ENCODE data around the gene IFT122.
A peak's percentile ranks its signal among the peaks of the same experiment; 100 is the strongest.

IFT122 gene

DNA sequence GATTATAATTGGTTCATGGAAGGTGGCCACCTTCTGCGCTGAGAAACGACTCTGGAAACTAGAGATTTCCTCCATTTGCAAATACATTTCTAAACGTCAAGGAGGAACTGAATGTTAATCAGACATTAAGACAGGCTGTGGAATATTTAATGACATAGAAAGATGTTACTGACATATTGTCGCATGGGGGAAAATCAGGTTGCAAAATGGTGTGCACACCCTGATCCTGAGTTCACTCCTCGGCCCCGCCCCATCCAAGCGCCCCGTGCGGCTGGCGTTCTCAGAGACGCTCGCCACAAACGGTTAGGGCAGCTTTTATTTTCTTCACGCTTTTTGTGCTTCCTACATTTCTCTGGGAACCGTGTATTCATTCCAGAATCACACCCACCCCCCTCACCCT is 113.7 kb downstream of the IFT122 start:
- peaks cover 45% of the 10 kb centered on the region for H3K36me3 ChIP-seq (ENCODE audit: control insufficient read depth, insufficient read depth, low read length)
- WGBS, 2 experiments (ENCODE audit: insufficient coverage in 2 of 2): 91% methylated on average over 11 to 13 of the region's 15 CpGs
- peaks cover 57% of the 10 kb centered on the region for H3K4me1 ChIP-seq (ENCODE audit: control insufficient read depth, insufficient read depth, low read length, poor library complexity, severe bottlenecking)
- no peak overlapping the region for H3K27ac ChIP-seq (ENCODE audit: low read depth, low read length, severe bottlenecking)
- no peak overlapping the region for H3K4me3 ChIP-seq (ENCODE audit: extremely low read depth, insufficient read depth, low read length, poor library complexity, severe bottlenecking)
- H3K9me3 ChIP-seq (ENCODE audit: control insufficient read depth, low read length): no peaks in the 10 kb centered on the region

DNA sequence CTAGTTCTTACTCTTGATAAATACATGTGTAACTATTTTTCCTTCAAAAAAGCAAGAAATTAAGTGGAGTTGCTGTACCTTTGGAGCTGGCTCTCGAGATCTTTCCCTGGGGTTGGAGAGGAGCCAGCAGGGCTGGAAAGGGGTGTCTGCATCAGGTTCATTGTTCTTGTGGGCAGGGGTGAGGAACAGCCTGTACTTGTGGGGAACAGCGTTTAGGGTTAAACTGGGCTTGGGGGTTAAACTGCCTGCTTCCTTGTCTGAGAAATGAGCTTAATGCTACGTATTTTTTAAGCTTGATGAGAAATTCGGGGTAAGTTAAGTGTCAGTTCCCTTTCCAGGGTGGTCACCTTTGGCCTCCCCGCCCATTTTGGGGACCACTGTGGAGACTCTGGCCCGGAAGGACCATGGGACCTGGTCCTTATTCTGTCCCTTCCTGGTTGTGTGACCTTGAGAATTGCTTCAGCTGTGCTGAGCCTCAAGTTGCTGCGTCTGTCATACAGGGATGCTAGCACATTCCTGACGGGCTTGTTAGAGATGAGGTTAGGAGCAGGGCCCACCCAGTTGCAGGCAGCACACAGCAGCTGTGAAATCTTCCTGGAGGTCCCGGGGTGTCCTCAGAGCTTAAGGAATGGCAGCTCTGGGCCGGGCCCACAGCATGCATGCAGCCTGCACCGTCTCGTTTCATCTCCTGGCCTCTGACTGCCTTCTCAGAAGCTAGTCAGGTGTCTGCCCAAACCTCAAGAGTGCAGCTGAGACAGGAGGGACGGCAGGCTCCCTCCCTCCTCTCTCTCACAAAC is 114.5 kb downstream of the IFT122 start:
- H3K4me1 ChIP-seq (ENCODE audit: control insufficient read depth, insufficient read depth, low read length, poor library complexity, severe bottlenecking): peaks cover 60% of the 10 kb centered on the region
- 83 to 87% methylated on average over 12 to 13 of the region's 13 CpGs for WGBS, 2 experiments (ENCODE audit: insufficient coverage in 2 of 2)
- H3K27ac ChIP-seq (ENCODE audit: low read depth, low read length, severe bottlenecking): peak overlapping the region; percentile 53

DNA sequence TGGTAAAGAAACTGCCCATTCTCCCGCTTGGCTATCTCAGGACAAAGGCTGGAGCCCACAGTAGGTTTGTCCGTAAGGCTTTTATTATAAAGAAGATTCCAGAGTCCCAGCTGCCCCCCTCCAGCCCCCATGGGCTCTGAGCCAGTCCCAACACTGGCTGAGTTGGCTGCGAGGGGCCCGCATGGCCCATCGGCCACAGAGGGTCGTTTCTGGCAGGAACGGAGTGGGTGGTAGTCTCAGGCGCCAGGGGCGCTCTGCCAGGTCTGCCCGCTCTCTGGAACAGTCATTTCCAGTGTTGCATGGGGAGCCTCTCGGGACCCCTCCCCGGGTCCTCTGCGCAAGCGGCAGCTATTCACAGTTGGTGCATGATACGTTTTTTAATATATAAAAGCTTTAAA is 115.1 kb downstream of the IFT122 start:
- 94 to 95% methylated on average over 11 to 14 of the region's 15 CpGs for WGBS, 2 experiments (ENCODE audit: insufficient coverage in 2 of 2)
- Histone ChIP-seq H3K27ac (ENCODE audit: low read depth, low read length, severe bottlenecking) (peak overlapping the region; percentile 53), H3K36me3 (ENCODE audit: control insufficient read depth, insufficient read depth, low read length) (peaks cover 59% of the 10 kb centered on the region), H3K9me3 (ENCODE audit: control insufficient read depth, low read length) (no peaks in the 10 kb centered on the region), H3K4me1 (ENCODE audit: control insufficient read depth, insufficient read depth, low read length, poor library complexity, severe bottlenecking) (peaks cover 58% of the 10 kb centered on the region), H3K4me3 (ENCODE audit: extremely low read depth, insufficient read depth, low read length, poor library complexity, severe bottlenecking) (no peak overlapping the region)

More for the DNA sequence above, 114.5 kb downstream of the IFT122 start:
- Histone ChIP-seq H3K9me3 (ENCODE audit: control insufficient read depth, low read length) (no peaks in the 10 kb centered on the region), H3K4me3 (ENCODE audit: extremely low read depth, insufficient read depth, low read length, poor library complexity, severe bottlenecking) (no peak overlapping the region), H3K36me3 (ENCODE audit: control insufficient read depth, insufficient read depth, low read length) (peaks cover 53% of the 10 kb centered on the region)

DNA sequence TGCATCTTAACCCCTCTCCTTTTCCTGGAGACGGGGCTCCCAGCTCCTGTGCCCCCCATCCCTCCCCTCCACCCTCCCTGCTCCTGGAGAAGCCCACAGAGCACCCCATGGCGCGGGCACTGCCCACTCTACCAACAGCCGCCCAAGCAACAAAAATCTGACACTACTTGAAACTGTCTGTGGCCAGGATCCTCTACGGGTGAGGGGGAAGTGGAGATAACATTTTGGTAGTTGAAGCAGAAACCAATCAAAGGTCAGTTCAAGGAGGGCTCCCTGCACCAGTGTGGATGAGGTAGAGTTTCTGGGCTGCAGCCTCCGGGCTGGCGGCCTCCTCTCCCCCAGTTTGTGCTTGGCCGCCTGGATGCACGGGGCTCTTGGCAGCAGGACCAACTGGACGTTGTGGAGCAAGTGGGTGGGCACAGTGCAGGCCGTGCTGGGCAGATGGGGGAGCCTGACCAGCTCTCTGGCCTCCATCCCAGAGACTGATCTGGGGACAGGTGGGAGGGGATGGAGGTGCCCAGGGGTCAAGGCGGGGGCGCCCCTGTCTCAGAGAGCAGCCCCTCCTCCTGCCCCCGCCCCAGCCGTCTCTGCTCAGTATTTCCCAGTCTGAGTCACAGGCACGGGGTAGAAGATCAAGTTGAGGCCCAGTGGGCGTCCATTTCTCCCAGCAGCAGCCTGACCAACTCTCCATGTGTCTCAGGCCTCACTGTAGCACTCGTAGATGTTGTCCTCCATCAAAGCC is 115.8 kb downstream of the IFT122 start:
- Histone ChIP-seq H3K9me3 (ENCODE audit: control insufficient read depth, low read length) (no peaks in the 10 kb centered on the region), H3K36me3 (ENCODE audit: control insufficient read depth, insufficient read depth, low read length) (peaks cover 62% of the 10 kb centered on the region), H3K27ac (ENCODE audit: low read depth, low read length, severe bottlenecking) (no peak overlapping the region), H3K4me3 (ENCODE audit: extremely low read depth, insufficient read depth, low read length, poor library complexity, severe bottlenecking) (no peak overlapping the region), H3K4me1 (ENCODE audit: control insufficient read depth, insufficient read depth, low read length, poor library complexity, severe bottlenecking) (peaks cover 64% of the 10 kb centered on the region)
- WGBS, 2 experiments (ENCODE audit: insufficient coverage in 2 of 2): 97 to 98% methylated on average over 12 to 13 of the region's 18 CpGs

DNA sequence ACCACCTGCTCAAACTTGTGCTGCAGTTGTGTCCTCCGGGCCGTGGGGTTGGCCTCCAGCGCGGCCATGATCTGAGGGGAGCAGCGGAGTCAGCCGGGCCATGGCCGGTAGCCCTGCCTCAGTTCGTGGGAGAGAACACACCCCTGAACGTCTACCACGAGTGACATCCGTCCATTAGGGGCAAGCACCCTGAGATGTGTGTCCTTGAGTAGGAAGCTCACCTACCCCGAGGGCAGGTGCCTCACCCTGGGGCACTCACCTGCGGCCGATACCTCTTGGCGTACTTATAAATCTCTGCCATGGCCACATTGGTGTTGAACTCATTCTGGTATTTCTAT is 116.3 kb downstream of the IFT122 start:
- H3K4me3 ChIP-seq (ENCODE audit: extremely low read depth, insufficient read depth, low read length, poor library complexity, severe bottlenecking): no peak overlapping the region
- 97 to 98% methylated on average over 13 to 15 of the region's 15 CpGs for WGBS, 2 experiments (ENCODE audit: insufficient coverage in 2 of 2)
- no peaks in the 10 kb centered on the region for H3K9me3 ChIP-seq (ENCODE audit: control insufficient read depth, low read length)
- H3K27ac ChIP-seq (ENCODE audit: low read depth, low read length, severe bottlenecking): no peak overlapping the region
- peaks cover 62% of the 10 kb centered on the region for H3K36me3 ChIP-seq (ENCODE audit: control insufficient read depth, insufficient read depth, low read length)
- peaks cover 69% of the 10 kb centered on the region for H3K4me1 ChIP-seq (ENCODE audit: control insufficient read depth, insufficient read depth, low read length, poor library complexity, severe bottlenecking)

DNA sequence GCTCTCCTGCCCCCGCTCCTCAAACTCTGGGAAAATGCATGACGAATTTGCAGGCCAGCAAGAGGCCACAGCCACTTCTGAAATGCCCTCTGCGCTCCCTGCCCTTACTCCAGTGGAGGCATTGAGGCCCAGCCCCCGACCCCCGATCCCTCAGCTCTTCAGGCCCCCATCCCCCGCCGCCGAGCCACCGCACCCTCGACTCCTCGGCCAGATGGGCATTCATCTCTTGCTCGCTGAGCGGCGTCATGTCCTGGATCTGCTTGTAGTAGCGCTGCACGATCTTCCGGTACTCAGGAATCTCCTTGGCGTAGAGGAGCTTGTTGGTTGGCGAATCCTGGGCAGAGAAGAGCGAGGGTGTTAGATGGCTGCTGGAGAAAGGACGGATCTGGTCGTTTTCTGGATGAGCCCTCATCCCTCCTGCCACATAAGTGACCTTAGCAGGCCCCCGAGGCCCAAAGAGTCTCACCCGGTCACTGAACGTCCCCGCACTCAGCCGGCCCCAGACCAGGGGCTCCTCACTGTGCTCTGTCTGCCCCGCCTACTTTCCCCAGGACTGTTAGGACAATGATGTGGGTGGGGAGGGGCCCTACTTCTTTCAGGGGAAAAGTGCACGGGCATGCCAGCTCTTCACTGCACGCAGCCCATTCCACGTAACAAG is 117.0 kb downstream of the IFT122 start:
- 88 to 91% methylated on average over 22 to 29 of the region's 31 CpGs for WGBS, 2 experiments (ENCODE audit: insufficient coverage in 2 of 2)
- Histone ChIP-seq H3K9me3 (ENCODE audit: control insufficient read depth, low read length) (no peaks in the 10 kb centered on the region), H3K27ac (ENCODE audit: low read depth, low read length, severe bottlenecking) (no peak overlapping the region), H3K4me3 (ENCODE audit: extremely low read depth, insufficient read depth, low read length, poor library complexity, severe bottlenecking) (no peak overlapping the region), H3K4me1 (ENCODE audit: control insufficient read depth, insufficient read depth, low read length, poor library complexity, severe bottlenecking) (peaks cover 73% of the 10 kb centered on the region), H3K36me3 (ENCODE audit: control insufficient read depth, insufficient read depth, low read length) (peaks cover 66% of the 10 kb centered on the region)

DNA sequence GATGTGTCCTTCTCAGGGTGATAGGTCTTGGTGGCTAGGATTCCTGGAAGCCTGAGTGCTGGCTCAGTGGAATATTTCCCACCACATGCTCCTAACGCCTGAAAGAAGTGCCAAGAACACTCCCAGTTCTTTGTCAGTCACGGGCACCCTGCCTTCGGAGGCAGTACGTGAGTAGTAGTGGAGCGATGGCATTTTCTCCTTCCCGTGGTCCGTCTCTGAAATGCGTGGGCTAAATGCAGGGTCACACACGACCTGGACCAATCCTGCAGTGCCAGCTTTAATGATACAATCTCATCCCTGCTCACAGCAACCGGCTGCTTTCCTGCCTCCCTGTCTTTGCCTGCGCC is 117.5 kb downstream of the IFT122 start:
- 90 to 91% methylated on average over 11 of the region's 11 CpGs for WGBS, 2 experiments (ENCODE audit: insufficient coverage in 2 of 2)

DNA sequence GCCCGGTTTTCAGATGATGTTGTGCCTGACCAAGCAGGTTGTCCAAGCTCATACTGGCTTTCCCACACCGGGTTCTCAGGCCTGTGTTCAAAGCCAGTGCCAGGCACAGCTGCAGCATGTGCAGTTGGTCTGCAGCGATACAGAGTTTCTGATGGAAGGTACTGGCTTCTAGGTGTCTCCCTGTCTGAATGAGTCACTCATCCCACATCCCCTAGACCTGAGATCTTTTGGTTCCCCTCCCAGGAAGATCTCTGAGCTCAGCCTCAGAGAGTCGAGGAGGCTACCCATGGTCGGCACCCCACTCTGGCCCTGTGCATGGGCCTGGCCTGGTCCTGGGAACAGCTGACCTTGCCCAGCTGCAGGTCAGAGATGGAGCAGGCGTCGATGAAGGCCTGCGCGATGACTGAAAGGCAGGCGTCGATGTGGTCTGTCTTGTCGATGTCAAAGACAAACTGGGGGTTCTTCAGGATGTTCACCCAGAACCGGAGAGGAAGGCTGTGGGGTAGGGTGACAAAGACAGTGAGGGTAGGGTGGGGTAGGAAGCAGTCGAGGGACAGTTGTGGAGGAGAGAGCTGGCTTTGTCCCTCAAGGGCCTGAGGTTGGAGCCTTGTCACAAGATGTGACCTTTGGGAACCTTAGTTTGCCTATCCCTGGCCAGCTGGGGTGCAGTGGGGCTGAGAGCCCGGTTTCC is 118.2 kb downstream of the IFT122 start:
- WGBS, 2 experiments (ENCODE audit: insufficient coverage in 2 of 2): 96% methylated on average over 14 to 15 of the region's 15 CpGs
- peak overlapping the region; percentile 73 for H3K27ac ChIP-seq (ENCODE audit: low read depth, low read length, severe bottlenecking)
- H3K9me3 ChIP-seq (ENCODE audit: control insufficient read depth, low read length): no peaks in the 10 kb centered on the region
- peaks cover 77% of the 10 kb centered on the region for H3K36me3 ChIP-seq (ENCODE audit: control insufficient read depth, insufficient read depth, low read length)
- H3K4me3 ChIP-seq (ENCODE audit: extremely low read depth, insufficient read depth, low read length, poor library complexity, severe bottlenecking): no peak overlapping the region
- H3K4me1 ChIP-seq (ENCODE audit: control insufficient read depth, insufficient read depth, low read length, poor library complexity, severe bottlenecking): peaks cover 64% of the 10 kb centered on the region

More for the DNA sequence above, 117.5 kb downstream of the IFT122 start:
- Histone ChIP-seq H3K36me3 (ENCODE audit: control insufficient read depth, insufficient read depth, low read length) (peaks cover 70% of the 10 kb centered on the region), H3K4me3 (ENCODE audit: extremely low read depth, insufficient read depth, low read length, poor library complexity, severe bottlenecking) (no peak overlapping the region), H3K9me3 (ENCODE audit: control insufficient read depth, low read length) (no peaks in the 10 kb centered on the region), H3K27ac (ENCODE audit: low read depth, low read length, severe bottlenecking) (peak overlapping the region; percentile 37), H3K4me1 (ENCODE audit: control insufficient read depth, insufficient read depth, low read length, poor library complexity, severe bottlenecking) (peaks cover 70% of the 10 kb centered on the region)

DNA sequence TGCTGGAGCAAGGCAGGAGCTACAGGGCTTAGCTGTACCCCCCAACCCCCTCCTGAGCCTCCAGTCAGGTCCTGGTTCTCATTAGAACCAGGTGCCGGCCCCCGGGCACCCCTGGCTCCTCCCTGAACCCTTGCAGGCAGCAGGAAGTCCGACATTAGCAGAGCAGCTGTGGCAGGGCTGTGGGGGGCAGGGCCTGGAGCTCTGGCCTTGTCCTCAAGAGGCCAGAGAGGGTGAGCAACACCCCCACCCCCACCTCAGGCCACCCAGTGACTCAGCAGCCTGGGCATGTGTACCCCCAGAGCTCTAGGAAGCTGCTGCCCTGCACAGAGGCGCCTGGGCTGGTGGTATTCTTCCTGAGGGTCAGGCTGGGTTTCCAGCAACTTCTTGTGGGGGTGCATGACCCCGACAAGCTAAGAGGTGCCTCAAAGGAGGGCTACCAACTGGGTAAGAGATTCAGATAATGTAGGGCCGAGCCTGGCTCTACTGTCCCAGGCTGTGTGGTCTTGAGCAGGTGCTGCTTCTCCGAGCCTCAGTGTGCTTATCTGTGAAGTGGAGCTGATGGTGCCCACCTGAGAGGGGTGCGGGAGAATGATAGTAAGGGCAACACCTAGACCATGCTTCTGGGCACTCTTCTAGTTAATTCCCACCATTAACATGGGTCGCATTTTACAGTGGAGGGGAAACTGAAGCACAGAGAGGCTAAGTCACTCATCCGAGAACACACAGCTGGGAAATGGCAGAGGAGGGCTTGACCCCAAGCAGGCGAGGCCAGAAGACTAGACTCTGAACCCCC is 118.9 kb downstream of the IFT122 start:
- H3K36me3 ChIP-seq (ENCODE audit: control insufficient read depth, insufficient read depth, low read length): peaks cover 84% of the 10 kb centered on the region
- H3K4me3 ChIP-seq (ENCODE audit: extremely low read depth, insufficient read depth, low read length, poor library complexity, severe bottlenecking): no peak overlapping the region
- peaks cover 61% of the 10 kb centered on the region for H3K4me1 ChIP-seq (ENCODE audit: control insufficient read depth, insufficient read depth, low read length, poor library complexity, severe bottlenecking)
- no peaks in the 10 kb centered on the region for H3K9me3 ChIP-seq (ENCODE audit: control insufficient read depth, low read length)
- peak overlapping the region; percentile 73 for H3K27ac ChIP-seq (ENCODE audit: low read depth, low read length, severe bottlenecking)
- WGBS, 2 experiments (ENCODE audit: insufficient coverage in 2 of 2): 87 to 90% methylated on average over 8 to 10 of the region's 11 CpGs

DNA sequence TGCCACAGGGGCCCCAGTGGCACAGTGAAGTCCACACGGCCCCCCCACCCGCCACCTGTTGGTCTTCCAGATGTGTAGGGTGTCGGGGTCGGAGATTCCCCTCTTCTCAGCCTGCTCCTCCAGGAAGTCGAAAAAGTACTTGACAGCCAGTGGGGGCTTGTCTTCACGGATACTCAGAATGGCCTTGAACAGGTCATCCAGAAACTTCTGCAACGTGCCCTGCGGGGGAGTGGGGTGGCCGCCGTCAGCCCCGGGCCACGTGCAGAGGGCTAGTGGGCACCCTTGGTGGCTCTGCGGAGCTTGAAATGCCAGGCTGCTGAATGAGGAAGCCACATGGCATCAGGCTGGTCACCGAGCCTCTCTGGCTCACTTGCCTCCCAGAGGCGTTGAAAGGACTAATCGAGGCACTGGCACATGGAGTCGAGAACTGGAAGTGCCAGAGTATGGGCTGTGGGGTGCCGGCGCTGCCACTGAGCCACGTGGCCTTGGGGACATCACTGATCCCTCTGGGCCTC is 119.6 kb downstream of the IFT122 start:
- H3K36me3 ChIP-seq (ENCODE audit: control insufficient read depth, insufficient read depth, low read length): peaks cover 87% of the 10 kb centered on the region
- WGBS, 2 experiments (ENCODE audit: insufficient coverage in 2 of 2): 92 to 96% methylated on average over 15 to 20 of the region's 20 CpGs
- H3K4me1 ChIP-seq (ENCODE audit: control insufficient read depth, insufficient read depth, low read length, poor library complexity, severe bottlenecking): peaks cover 58% of the 10 kb centered on the region
- peak overlapping the region; percentile 73 for H3K27ac ChIP-seq (ENCODE audit: low read depth, low read length, severe bottlenecking)
- no peaks in the 10 kb centered on the region for H3K9me3 ChIP-seq (ENCODE audit: control insufficient read depth, low read length)
- no peak overlapping the region for H3K4me3 ChIP-seq (ENCODE audit: extremely low read depth, insufficient read depth, low read length, poor library complexity, severe bottlenecking)

All from mesodermal cell (in vitro differentiated cells).